CD4-positive, alpha-beta T cell treated with Interleukin-1 beta for 1 hour (primary cell): Measurements from ENCODE around the gene KLF6.

Source experiments
- DNase-seq, 2 donors: peaks; one replicate each; pipeline ENCODE4 v3.0.0-alpha.2; 2020 to 2022

The KLF6 gene

DNA sequence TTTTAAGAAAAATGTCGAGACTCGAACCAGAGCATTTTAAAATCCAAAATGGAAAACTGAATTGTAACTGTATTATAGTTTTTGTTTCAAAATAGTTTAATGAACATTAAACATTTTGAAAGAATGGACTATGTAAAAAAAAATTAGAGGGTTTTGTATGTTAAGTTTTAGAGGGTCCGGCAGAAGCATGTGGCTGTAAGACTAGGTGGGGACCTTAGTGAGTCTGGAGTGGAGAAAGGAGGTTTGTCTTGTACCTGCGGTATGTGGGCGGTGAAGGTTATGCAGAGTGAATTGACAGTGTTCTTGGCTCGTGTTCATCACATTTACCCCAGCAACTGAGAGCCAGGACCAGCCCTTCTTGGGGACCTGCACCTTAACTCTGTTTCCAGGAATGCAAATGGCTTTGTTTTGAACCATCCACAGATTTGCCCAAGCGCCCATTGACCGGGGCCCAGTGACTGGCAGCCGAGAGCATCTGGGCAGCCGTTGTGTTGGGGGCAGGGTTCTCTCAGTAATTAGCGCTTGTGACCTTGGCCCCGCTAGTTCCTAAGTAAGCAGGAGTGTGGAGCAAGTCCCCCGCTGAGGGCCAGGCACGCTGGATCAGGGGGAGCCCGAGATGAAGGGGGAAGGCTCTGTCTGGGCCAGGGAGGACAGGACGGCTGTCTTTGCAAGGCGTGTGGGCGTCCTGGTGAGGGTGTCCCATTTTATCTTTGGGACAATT is 1.4 kb upstream of the KLF6 start:
- peak; percentile 61 to 68 for DNase-seq

DNA sequence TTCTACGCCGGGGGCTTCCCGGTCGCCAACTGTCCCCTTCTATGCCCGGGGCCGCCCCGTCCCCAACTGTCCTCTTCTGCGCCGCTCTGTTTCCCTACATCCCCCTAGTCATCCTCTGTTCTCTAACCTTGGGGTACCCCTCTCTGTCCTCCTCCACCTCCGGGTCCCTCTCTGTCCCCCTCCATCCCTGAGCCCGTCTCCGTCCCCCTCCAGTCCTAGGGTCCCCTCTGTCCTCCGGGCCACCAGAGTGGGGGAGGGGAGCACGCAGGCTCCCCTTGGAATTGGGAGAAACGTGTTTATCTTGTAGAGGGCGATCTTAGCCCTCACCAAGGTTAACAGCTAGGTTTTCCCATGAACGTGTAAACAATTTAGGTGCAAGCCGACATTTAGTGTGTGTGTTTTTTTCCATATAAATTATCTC is 852 bp upstream of the KLF6 start:
- peak; percentile 56 to 66 for DNase-seq

- DNase-seq: peak; percentile 99 to 100
These were observed 342 bp upstream of the KLF6 start for GRCh38 chr10:3785251-3785850.

GRCh38 chr10:3783682-3784432 is 1.2 kb downstream of the KLF6 start:
- DNase-seq: peak; percentile 66 to 70

- peak; percentile 78 to 83 for DNase-seq
These were observed 1.7 kb downstream of the KLF6 start for GRCh38 chr10:3783316-3783681.

GRCh38 chr10:3782451-3783315 is 2.3 kb downstream of the KLF6 start:
- DNase-seq: peak; percentile 83 to 88

DNA sequence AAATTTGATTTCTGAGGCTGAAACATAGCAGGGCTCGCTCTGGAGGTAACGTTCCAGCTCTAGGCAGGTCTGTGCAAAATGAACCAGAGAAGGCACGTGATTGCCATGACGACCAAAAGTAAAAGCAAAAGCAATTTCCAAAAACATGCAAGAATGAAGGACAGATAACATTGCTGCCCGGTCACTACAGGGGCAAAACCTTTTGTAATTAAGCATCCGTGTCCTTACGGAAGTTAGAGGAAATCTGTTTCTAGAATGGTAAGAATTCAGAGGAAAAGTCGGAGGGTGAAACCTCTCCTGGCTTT is 2.9 kb downstream of the KLF6 start:
- peak; percentile 56 to 79 for DNase-seq

GRCh38 chr10:3781468-3782145 is 3.4 kb downstream of the KLF6 start:
- DNase-seq: peak; percentile 67 to 77

- DNase-seq: peak; percentile 25 to 57
These were observed 4.1 kb downstream of the KLF6 start for GRCh38 chr10:3780771-3781467.

- peak; percentile 32 to 62 for DNase-seq
These were observed 4.8 kb downstream of the KLF6 start for GRCh38 chr10:3780021-3780770.

DNA sequence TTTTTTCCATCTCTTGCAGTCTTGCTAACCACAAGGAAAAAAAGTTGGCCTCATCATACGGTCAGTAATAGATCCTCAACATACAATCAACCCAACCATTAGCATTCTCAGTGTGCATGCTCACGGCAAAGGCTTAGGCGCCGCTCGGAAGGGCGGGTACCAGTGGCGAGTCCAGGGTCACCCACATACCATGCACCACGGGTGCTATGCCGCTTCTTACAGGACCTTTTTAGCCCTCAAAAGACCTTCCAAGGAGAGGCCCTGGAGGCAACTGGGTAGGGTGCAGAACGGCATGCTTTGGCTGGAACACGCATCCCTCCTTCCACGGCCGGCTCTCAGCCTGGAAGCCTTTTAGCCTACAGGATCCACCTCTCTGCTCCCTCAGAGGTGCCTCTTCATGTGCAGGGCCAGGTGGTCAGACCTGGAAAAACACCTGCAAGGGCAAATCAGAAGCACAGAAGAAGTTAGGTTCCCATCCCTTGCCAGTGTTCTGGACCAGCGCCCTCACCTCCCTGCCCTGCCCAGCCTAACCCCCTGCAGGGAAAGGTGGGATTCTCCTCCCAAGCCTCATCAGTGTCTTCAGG is 5.8 kb downstream of the KLF6 start:
- peak in 1 of 2 donors; percentile 60 for DNase-seq

DNA sequence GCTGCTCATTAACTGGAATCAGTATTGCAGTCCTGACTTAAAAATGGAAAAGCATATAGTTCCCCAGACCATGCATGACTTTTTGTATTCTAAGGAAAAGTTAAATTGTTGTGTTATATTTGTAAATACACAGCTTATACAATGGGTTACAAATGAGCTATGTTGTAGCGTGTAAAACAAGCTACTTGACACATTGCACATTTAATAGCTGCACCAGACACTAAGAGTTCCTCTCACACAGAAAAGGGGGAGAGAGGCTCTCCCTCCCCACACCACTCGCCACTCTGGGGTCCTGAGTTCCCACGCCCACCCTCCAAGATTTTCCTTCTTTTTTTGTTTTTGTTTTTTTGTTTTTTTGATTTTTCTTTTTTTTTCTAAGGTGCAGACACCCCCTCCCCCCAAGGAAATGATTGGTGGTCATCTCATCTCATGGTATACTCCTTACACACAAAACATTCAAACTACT is 6.3 kb downstream of the KLF6 start:
- no peak for DNase-seq

DNA sequence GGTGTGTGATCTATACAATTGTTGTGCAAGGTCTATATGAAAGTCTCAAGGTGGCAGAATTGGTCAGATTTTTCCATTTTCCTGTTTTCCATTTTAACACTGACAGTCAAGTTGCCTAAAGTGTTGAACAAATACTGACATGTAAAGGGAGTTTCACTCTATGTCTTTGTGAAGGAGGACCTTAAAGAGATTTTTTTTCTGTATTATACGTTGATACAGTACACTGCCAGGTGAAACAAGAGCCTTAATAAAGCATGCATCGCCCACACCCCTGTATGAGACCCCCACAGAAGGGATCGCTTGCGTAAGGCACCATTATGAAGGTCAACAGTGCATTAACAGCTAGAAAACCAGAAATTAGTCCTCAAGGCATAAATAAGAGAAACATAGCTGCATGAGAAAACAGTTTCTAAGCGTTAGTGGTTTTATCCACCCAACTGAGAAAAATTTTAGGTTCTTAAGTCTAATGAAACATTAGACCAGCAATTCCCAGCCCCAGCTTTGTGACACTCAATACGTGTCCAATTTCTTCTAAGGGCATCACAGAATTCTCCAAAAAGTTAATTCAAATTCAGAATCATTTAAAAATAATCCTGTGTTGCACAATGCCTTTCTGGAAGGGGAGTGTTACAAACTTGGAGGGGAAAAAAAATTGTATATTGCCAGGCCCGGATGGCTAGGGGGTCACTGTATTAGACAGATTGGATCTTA is 6.9 kb downstream of the KLF6 start:
- DNase-seq: peak in 1 of 2 donors; percentile 47

DNA sequence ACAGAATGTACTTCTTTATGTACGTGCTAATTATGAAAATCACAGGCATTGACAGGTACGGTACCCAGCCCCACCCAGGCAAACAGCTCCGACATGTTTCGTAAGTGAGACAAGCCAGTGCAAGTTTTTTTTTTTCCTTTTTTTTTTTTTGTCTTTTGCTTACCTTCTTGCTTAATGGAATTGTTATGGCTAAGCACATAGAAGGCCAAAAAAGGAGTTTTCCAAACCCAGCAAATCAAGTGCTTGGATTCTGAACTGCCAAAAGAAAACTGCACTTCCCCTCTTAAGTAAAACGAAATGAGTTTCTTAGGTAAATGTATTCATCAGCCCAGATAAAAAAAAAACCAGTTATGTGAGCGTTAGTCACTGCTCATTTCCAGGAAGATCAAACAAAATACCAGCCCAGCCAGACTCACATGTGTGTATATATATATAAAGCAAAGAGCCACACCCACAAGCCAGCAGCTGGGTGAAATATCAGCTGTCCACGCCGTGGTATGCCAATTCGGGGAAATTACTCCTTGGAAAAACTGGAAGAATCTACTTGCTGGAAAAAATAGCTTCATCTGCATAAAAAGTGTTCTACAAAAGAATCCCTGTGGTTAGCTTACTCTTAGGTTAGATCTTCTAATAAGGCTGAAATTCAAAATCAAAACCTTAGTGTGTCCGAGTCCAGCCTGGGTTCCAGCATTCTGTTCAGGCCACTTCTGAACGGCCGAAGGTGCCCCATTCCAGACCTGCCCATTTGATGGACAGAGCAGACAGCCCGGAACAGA is 8.0 kb downstream of the KLF6 start:
- DNase-seq: peak; percentile 57 to 79

DNA sequence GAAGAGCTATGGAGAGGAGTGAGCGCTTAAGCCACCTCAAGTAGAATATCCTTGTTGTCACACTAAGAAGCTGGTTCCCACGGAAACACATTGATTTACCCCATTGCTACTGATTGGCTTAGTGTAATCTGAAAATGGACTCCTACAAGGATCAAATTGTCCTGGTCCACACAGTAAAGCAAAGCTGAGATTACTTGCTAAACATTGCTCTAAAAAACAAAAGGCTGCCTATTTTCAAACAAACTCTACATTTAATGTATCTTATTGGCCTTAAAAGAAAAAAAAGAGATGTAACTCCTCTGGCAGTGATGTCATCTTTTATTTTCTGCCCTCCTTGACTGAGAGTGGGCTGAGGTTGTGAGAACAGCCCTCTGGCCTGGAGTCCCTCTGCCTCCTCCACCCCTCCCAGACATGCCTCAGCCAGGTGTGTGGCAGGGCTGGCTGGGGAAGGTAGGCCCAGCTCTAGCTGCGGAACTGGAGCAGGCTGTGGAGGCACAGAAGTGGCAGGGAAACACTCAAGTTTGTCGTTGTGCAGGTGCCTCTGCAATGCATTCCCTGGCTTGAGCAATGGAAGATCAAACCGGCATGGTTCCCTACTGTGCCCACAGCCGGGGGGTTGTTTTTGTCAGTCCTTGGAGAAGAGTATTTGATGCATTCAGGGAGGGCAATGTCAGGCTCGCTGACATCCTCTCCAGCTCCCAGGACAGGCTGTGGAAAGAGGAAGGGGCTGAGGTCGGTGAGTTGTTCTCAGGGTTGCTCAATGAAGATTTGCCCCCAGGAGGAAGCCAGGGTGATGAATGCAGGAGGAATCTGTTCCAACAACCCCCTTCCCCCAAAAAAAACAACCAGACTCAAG is 9.1 kb downstream of the KLF6 start:
- peak; percentile 64 to 72 for DNase-seq

- peak; percentile 58 to 69 for DNase-seq
These were observed 10.0 kb downstream of the KLF6 start for GRCh38 chr10:3774814-3775695.
